ENCODE measurements around the gene WNT8B. TPM values are rescaled to one million over a fixed set of nuclear protein-coding genes. Genes with fewer than 3 reads are reported as not detected.

The WNT8B gene
- total RNA-seq, 6 experiments from 2014 or later, result not detected

DNA sequence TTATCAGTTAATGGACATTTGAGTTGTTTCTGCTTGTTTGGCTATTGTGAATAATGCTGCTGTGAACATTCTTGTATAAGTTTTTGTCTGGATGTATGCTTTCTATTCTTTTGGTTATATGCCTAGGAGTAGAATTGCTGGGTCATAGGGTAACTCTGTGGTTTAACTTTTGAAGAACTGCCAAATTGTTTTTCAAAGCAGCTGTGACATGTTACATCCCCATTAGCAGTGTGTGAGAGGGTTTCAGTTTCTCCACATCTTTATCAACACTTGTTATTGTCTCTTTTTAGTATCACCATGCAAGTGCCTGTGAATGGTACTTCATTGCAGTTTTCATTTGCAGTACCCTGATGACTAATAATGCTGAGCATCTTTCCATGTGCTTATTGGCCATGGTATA is 69.0 kb downstream of the WNT8B start:
- Mint-ChIP-seq H3K36me3 (ENCODE audit: low read depth) (no peaks in the 10 kb centered on the region; the same call in 1 of the 2 replicates), H3K27ac (no peak overlapping the region), H3K4me3 (no peak overlapping the region), H3K4me1 (ENCODE audit: low read depth) (peaks cover 16% of the 10 kb centered on the region), H3K27me3 (ENCODE audit: insufficient read depth) (no peaks in the 10 kb centered on the region; the same call in 1 of the 2 replicates), H3K9me3 (no peaks in the 10 kb centered on the region)
- no peak for DNase-seq
- TF ChIP-seq, protein P1, sequence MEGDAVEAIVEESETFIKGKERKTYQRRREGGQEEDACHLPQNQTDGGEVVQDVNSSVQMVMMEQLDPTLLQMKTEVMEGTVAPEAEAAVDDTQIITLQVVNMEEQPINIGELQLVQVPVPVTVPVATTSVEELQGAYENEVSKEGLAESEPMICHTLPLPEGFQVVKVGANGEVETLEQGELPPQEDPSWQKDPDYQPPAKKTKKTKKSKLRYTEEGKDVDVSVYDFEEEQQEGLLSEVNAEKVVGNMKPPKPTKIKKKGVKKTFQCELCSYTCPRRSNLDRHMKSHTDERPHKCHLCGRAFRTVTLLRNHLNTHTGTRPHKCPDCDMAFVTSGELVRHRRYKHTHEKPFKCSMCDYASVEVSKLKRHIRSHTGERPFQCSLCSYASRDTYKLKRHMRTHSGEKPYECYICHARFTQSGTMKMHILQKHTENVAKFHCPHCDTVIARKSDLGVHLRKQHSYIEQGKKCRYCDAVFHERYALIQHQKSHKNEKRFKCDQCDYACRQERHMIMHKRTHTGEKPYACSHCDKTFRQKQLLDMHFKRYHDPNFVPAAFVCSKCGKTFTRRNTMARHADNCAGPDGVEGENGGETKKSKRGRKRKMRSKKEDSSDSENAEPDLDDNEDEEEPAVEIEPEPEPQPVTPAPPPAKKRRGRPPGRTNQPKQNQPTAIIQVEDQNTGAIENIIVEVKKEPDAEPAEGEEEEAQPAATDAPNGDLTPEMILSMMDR (IDR thresholded peaks at IDR 0.05), result no peak

Other genes starting within 250 kb of the WNT8B start
- 10 to 100 TPM; 18.2 to 22.6 (median 20.6) TPM for gene CHUK, start 233.4 kb upstream of the WNT8B start, total RNA-seq (2021; fragmentation: NEBNext Ultra II Directional; extraction: Animal tissue kit (Norgen Biotek cat#: 25700))
- 10 to 100 TPM; 19.1 to 24.5 (median 20.6) TPM for gene CWF19L1, start 195.4 kb upstream of the WNT8B start, total RNA-seq (2021; fragmentation: NEBNext Ultra II Directional; extraction: Animal tissue kit (Norgen Biotek cat#: 25700))
- gene BLOC1S2, start 176.3 kb upstream of the WNT8B start, total RNA-seq (2021; fragmentation: NEBNext Ultra II Directional; extraction: Animal tissue kit (Norgen Biotek cat#: 25700)), result 10 to 100 TPM; 52.4 to 62.1 (median 55.0) TPM
- gene PKD2L1, start 132.8 kb upstream of the WNT8B start, total RNA-seq (2021; fragmentation: NEBNext Ultra II Directional; extraction: Animal tissue kit (Norgen Biotek cat#: 25700)), result not detected
- gene SCD, start 115.8 kb upstream of the WNT8B start, total RNA-seq (2021; fragmentation: NEBNext Ultra II Directional; extraction: Animal tissue kit (Norgen Biotek cat#: 25700)), result 10 to 100 TPM; 11.5 to 16.8 (median 14.9) TPM
- gene SEC31B, start 56.9 kb downstream of the WNT8B start, total RNA-seq (2021; fragmentation: NEBNext Ultra II Directional; extraction: Animal tissue kit (Norgen Biotek cat#: 25700)), result 1 to 10 TPM; 2.3 to 4.1 (median 2.5) TPM
- 100 to 1,000 TPM; 167 to 222 (median 198) TPM for gene NDUFB8, start 66.9 kb downstream of the WNT8B start, total RNA-seq (2021; fragmentation: NEBNext Ultra II Directional; extraction: Animal tissue kit (Norgen Biotek cat#: 25700))
- gene HIF1AN, start 72.9 kb downstream of the WNT8B start, total RNA-seq (2021; fragmentation: NEBNext Ultra II Directional; extraction: Animal tissue kit (Norgen Biotek cat#: 25700)), result 10 to 100 TPM; 58.2 to 65.2 (median 58.9) TPM

Data from HFFc6 (cell line).